ENCODE data around the gene CD300E. TPM values are rescaled to one million over a fixed set of nuclear protein-coding genes. Genes with fewer than 3 reads are reported as not detected.
A peak's percentile ranks its signal among the peaks of the same experiment; 100 is the strongest.
"Not testable (repeated sequence)": the region's sequence is repeated elsewhere in the genome, so short reads cannot be mapped to it uniquely, and the experiment has no call there.

CD300E gene
- total RNA-seq, 6 donors from 2014 or later: 3.6 to 15.6 (median 6.7) TPM

GRCh38 chr17:74584292-74585060, 39.1 kb downstream of the CD300E start:
- DNase-seq (no peak), ATAC-seq (ENCODE audit: low FRiP score in 2 of 2) (no peak)
- H3K4me1 ChIP-seq: no peaks in the 10 kb centered on the region
- TF ChIP-seq EP300 (IDR thresholded peaks at IDR 0.05) (no peak), POLR2A (IDR thresholded peaks at IDR 0.05) (no peak), CTCF (IDR thresholded peaks at IDR 0.05) (no peak), POLR2AphosphoS5 (IDR thresholded peaks at IDR 0.05) (no peak)
- 76 to 77% methylated on average over 14 of the region's 14 CpGs for WGBS, 2 donors
- H3K9me3 ChIP-seq: no peaks in the 10 kb centered on the region
- no peak overlapping the region for H3K27ac ChIP-seq
- H3K27me3 ChIP-seq: no peaks in the 10 kb centered on the region
- H3K4me3 ChIP-seq: no peak overlapping the region
- H3K36me3 ChIP-seq: no peaks in the 10 kb centered on the region

DNA sequence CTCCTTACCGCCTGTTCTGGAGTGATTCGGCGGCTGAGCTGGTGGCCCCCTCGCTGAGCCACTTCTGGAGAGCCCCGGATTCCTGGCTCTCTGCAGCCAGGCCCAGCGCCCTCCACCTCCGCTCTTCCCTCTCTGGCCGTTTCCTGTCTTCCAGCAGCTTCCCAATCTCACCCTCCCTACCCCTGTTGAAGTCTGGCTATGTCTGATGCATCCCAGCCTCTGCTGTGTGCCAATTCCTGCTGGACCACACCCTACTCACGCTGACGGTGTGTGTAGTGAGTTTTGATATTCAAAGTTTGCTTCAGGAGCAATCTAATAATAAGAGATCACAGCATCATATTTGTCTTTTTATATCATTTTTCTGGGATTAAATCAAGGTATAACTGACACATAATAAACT, 40.9 kb downstream of the CD300E start:
- no peak overlapping the region for H3K27ac ChIP-seq
- H3K4me1 ChIP-seq: no peaks in the 10 kb centered on the region
- WGBS, 2 donors: 76 to 77% methylated on average over 10 of the region's 10 CpGs
- DNase-seq: no peak
- no peak overlapping the region for H3K4me3 ChIP-seq
- H3K27me3 ChIP-seq: no peaks in the 10 kb centered on the region
- no peaks in the 10 kb centered on the region for H3K9me3 ChIP-seq
- ATAC-seq (ENCODE audit: low FRiP score in 2 of 2): no peak
- H3K36me3 ChIP-seq: no peaks in the 10 kb centered on the region
- TF ChIP-seq EP300 (IDR thresholded peaks at IDR 0.05) (no peak), POLR2A (IDR thresholded peaks at IDR 0.05) (no peak), CTCF (IDR thresholded peaks at IDR 0.05) (no peak), POLR2AphosphoS5 (IDR thresholded peaks at IDR 0.05) (no peak)

DNA sequence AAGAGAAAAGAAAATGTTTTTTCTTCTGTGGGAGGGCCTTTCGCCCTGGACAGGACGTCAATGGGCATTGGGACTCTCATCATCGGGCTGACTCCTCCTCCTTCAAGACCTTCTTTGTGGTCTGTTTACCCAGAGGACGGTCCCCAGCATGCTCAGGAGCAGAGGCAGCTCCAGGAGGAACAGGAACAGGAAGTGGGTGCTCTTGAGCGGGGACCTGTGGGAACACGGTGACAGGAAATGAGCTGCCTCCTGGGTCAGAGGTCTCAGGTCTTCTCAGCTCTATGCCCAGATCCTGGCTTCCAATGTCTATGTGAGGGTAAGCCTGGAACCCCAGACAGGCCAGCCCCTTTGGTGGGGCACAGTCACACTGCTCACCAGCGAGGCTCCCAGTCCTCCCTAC, 43.6 kb downstream of the CD300E start:
- WGBS, 2 donors: 36 to 47% methylated on average over 7 of the region's 7 CpGs
- Histone ChIP-seq H3K9me3 (no peaks in the 10 kb centered on the region), H3K4me3 (no peak overlapping the region), H3K27ac (no peak overlapping the region), H3K4me1 (no peaks in the 10 kb centered on the region), H3K27me3 (no peaks in the 10 kb centered on the region), H3K36me3 (no peaks in the 10 kb centered on the region)
- DNase-seq (no peak), ATAC-seq (ENCODE audit: low FRiP score in 2 of 2) (peak in 1 of 2 donors; percentile 8)
- TF ChIP-seq POLR2AphosphoS5 (IDR thresholded peaks at IDR 0.05): no peak
- no peak for TF ChIP-seq POLR2A (IDR thresholded peaks at IDR 0.05)
- TF ChIP-seq CTCF (IDR thresholded peaks at IDR 0.05): no peak
- TF ChIP-seq EP300 (IDR thresholded peaks at IDR 0.05): no peak

- Histone ChIP-seq H3K27me3 (no peaks in the 10 kb centered on the region), H3K27ac (no peak overlapping the region), H3K4me1 (no peaks in the 10 kb centered on the region), H3K4me3 (no peak overlapping the region), H3K36me3 (no peaks in the 10 kb centered on the region), H3K9me3 (no peaks in the 10 kb centered on the region)
- no peak for TF ChIP-seq POLR2AphosphoS5 (IDR thresholded peaks at IDR 0.05)
- no peak for ATAC-seq (ENCODE audit: low FRiP score in 2 of 2)
- no peak for DNase-seq
- 79 to 83% methylated on average over 9 of the region's 9 CpGs for WGBS, 2 donors
These were observed 44.6 kb downstream of the CD300E start for GRCh38 chr17:74578979-74579378.

- H3K4me3 ChIP-seq: no peak overlapping the region
- ATAC-seq (ENCODE audit: low FRiP score in 2 of 2) (no peak), DNase-seq (no peak)
- no peaks in the 10 kb centered on the region for H3K36me3 ChIP-seq
- H3K27me3 ChIP-seq: no peaks in the 10 kb centered on the region
- WGBS, 2 donors: 70 to 79% methylated on average over 5 of the region's 5 CpGs
- no peaks in the 10 kb centered on the region for H3K9me3 ChIP-seq
- peaks cover 0 to 4% (median 0%) of the 10 kb centered on the region in 4 donors for H3K4me1 ChIP-seq
- no peak for TF ChIP-seq EP300 (IDR thresholded peaks at IDR 0.05)
- TF ChIP-seq POLR2A (IDR thresholded peaks at IDR 0.05): no peak
- TF ChIP-seq CTCF (IDR thresholded peaks at IDR 0.05): no peak
- TF ChIP-seq POLR2AphosphoS5 (IDR thresholded peaks at IDR 0.05): no peak
- H3K27ac ChIP-seq: no peak overlapping the region
These were observed 48.9 kb downstream of the CD300E start for GRCh38 chr17:74574489-74575142.

DNA sequence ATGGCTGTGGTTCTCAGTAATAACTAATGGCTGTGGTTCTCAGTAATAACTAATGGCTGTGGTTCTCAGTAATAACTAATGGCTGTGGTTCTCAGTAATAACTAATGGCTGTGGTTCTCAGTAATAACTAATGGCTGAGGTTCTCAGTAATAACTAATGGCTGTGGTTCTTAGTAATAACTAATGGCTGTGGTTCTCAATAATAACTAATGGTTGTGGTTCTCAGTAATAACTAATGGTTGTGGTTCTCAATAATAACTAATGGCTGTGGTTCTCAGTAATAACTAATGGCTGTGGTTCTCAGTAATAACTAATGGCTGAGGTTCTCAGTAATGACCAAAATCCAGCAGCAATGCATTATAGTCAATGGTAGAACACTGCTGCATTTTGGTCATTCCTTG, 49.9 kb downstream of the CD300E start:
- not testable (repeated sequence) for H3K4me1 ChIP-seq; H3K4me3 ChIP-seq; ATAC-seq (ENCODE audit: low FRiP score in 2 of 2); H3K27me3 ChIP-seq; H3K36me3 ChIP-seq; H3K9me3 ChIP-seq; DNase-seq; H3K27ac ChIP-seq

Measured in upper lobe of left lung (tissue), 6 donors.